ENCODE measurements around the gene SLC22A23.
"Not testable (repeated sequence)": the region's sequence is repeated elsewhere in the genome, so short reads cannot be mapped to it uniquely, and the experiment has no call there.

Gene SLC22A23

GRCh38 chr6:3263096-3263495 lies 193.8 kb downstream of the SLC22A23 start:
- no peak for DNase-seq (ENCODE audit: low spot score)

- no peak for DNase-seq (ENCODE audit: low spot score)
These were observed 194.9 kb downstream of the SLC22A23 start for GRCh38 chr6:3261921-3262320.

- no peak for DNase-seq (ENCODE audit: low spot score)
These were observed 195.4 kb downstream of the SLC22A23 start for GRCh38 chr6:3261518-3261820.

- DNase-seq (ENCODE audit: low spot score), result no peak
These were observed 195.9 kb downstream of the SLC22A23 start for GRCh38 chr6:3260772-3261517.

GRCh38 chr6:3260296-3260695 lies 196.6 kb downstream of the SLC22A23 start:
- DNase-seq (ENCODE audit: low spot score), result no peak

GRCh38 chr6:3259491-3259958 lies 197.3 kb downstream of the SLC22A23 start:
- peak; percentile 66 for DNase-seq (ENCODE audit: low spot score)

GRCh38 chr6:3258720-3259490 lies 197.9 kb downstream of the SLC22A23 start, which contains the start of gene PSMG4:
Gene PSMG4, plus strand, starts transcription at chr6:3258947. Its CDS starts 76 bp downstream, at chr6:3259023.
- peak; percentile 100 for DNase-seq (ENCODE audit: low spot score)

GRCh38 chr6:3258201-3258600 lies 198.6 kb downstream of the SLC22A23 start:
- no peak for DNase-seq (ENCODE audit: low spot score)

GRCh38 chr6:3253597-3253961 lies 203.3 kb downstream of the SLC22A23 start:
- DNase-seq (ENCODE audit: low spot score), result no peak

GRCh38 chr6:3252861-3253596 lies 203.8 kb downstream of the SLC22A23 start:
- DNase-seq (ENCODE audit: low spot score), result no peak

- DNase-seq (ENCODE audit: low spot score), result no peak
These were observed 204.5 kb downstream of the SLC22A23 start for GRCh38 chr6:3252369-3252768.

GRCh38 chr6:3251462-3252314 lies 205.2 kb downstream of the SLC22A23 start:
- DNase-seq (ENCODE audit: low spot score), result peak; percentile 92

- DNase-seq (ENCODE audit: low spot score), result no peak
These were observed 206.6 kb downstream of the SLC22A23 start for GRCh38 chr6:3250231-3250675.

GRCh38 chr6:3249821-3250220 lies 207.0 kb downstream of the SLC22A23 start:
- no peak for DNase-seq (ENCODE audit: low spot score)

GRCh38 chr6:3247255-3248146 lies 209.3 kb downstream of the SLC22A23 start:
- peak; percentile 83 for DNase-seq (ENCODE audit: low spot score)

GRCh38 chr6:3245216-3245615 lies 211.6 kb downstream of the SLC22A23 start:
- DNase-seq (ENCODE audit: low spot score), result no peak

GRCh38 chr6:3244832-3245161 lies 212.1 kb downstream of the SLC22A23 start:
- DNase-seq (ENCODE audit: low spot score), result not testable (repeated sequence)

- DNase-seq (ENCODE audit: low spot score), result no peak
These were observed 212.6 kb downstream of the SLC22A23 start for GRCh38 chr6:3244003-3244831.

GRCh38 chr6:3242768-3243167 lies 214.1 kb downstream of the SLC22A23 start:
- no peak for DNase-seq (ENCODE audit: low spot score)

GRCh38 chr6:3241745-3242144 lies 215.1 kb downstream of the SLC22A23 start:
- DNase-seq (ENCODE audit: low spot score), result not testable (repeated sequence)

Measured in GM03348 (cell line).